K562 (cell line): ENCODE results near the gene PRKAR1B. TPM values are rescaled to one million over a fixed set of nuclear protein-coding genes. Genes with fewer than 3 reads are reported as not detected.
A peak's percentile ranks its signal among the peaks of the same experiment; 100 is the strongest.

ENCODE experiments used
- ATF1 ChIP-seq, 2 experiments: fragments of 450-650 bp in 1 of 2; IDR thresholded peaks; 2 replicates each; pipeline ENCODE4 v1.6.1; 2016; ENCODE audit warnings: missing compliant biosample characterization in 1 of 2, missing genetic modification characterization in 1 of 2
- CBFA2T3 ChIP-seq: fragments of 450-650 bp; IDR thresholded peaks from 2 replicates; pipeline ENCODE4 v1.6.1; 2017
- ETS2 ChIP-seq: IDR thresholded peaks from 2 replicates; pipeline ENCODE4 v1.6.1; 2016; ENCODE audit warnings: borderline replicate concordance, missing genetic modification characterization, mild to moderate bottlenecking, moderate library complexity, missing compliant biosample characterization; ENCODE audit not compliant: poor library complexity, severe bottlenecking
- GTF2A2 ChIP-seq: IDR thresholded peaks from 2 replicates; pipeline ENCODE4 v1.6.1; 2016; ENCODE audit warnings: mild to moderate bottlenecking, missing genetic modification characterization, missing compliant biosample characterization
- HDAC8 ChIP-seq: fragments of 450-650 bp; IDR thresholded peaks from 2 replicates; pipeline ENCODE4 v1.6.1; 2016; ENCODE audit warnings: mild to moderate bottlenecking, missing genetic modification characterization, moderate library complexity, missing compliant biosample characterization
- HNRNPLL ChIP-seq: fragments of 200-400 bp; formaldehyde crosslinking; IDR thresholded peaks from 2 replicates; pipeline ENCODE4 v1.6.1; 2017; ENCODE audit warnings: low read length, low read depth, mild to moderate bottlenecking; ENCODE audit not compliant: poor library complexity, severe bottlenecking
- ILF3 ChIP-seq: fragments of 450-650 bp; IDR thresholded peaks from 2 replicates; pipeline ENCODE4 v1.6.1; 2018; ENCODE audit warnings: antibody characterized with exemption, mild to moderate bottlenecking, moderate library complexity, borderline replicate concordance
- LCOR ChIP-seq: sonication (generic); formaldehyde crosslinking; IDR thresholded peaks from 2 replicates; pipeline ENCODE4 v1.8.0; 2022; ENCODE audit warnings: mild to moderate bottlenecking, missing genetic modification reagents
- MCM7 ChIP-seq, 2 experiments: fragments of 450-650 bp; IDR thresholded peaks; 2 replicates each; pipeline ENCODE4 v1.6.1; 2016 to 2018
- MXI1 ChIP-seq: IDR thresholded peaks from 2 replicates; pipeline ENCODE4 v1.6.1; 2011; ENCODE audit warnings: low read depth, mild to moderate bottlenecking, improper control_type of control experiment, low read length
- SLC30A9 ChIP-seq: fragments of 250-450 bp; sonication (Bioruptor Pico); IDR thresholded peaks from 2 replicates; pipeline ENCODE4 v1.8.0; 2022; ENCODE audit warnings: mild to moderate bottlenecking, moderate library complexity
- SOX6 ChIP-seq: fragments of 450-650 bp; IDR thresholded peaks from 2 replicates; pipeline ENCODE4 v1.6.1; 2014; ENCODE audit warnings: mild to moderate bottlenecking
- STAT5A ChIP-seq: IDR thresholded peaks from 2 replicates; pipeline ENCODE4 v1.6.1; 2012; ENCODE audit warnings: low read length, inconsistent platforms, borderline replicate concordance
- TAF7 ChIP-seq: fragments of 450-650 bp; IDR thresholded peaks from 2 replicates; pipeline ENCODE4 v1.6.1; 2016; ENCODE audit warnings: missing genetic modification characterization, missing compliant biosample characterization
- TFAM ChIP-seq: fragments of 250-450 bp; sonication (Bioruptor Pico); conservative IDR thresholded peaks from 2 replicates; pipeline ENCODE4 v1.5.0; 2021; ENCODE audit warnings: mild to moderate bottlenecking, moderate library complexity
- XRCC3 ChIP-seq: fragments of 450-650 bp; IDR thresholded peaks from 2 replicates; pipeline ENCODE4 v1.6.1; 2017; ENCODE audit warnings: mild to moderate bottlenecking, moderate library complexity
- ZC3H8 ChIP-seq: fragments of 450-650 bp; IDR thresholded peaks from 2 replicates; pipeline ENCODE4 v1.6.1; 2017
- ZNF134 ChIP-seq: fragments of 250-450 bp; sonication (Bioruptor Pico); conservative IDR thresholded peaks from 2 replicates; pipeline ENCODE4 v1.4.0; 2020
- ZNF165 ChIP-seq: fragments of 250-450 bp; sonication (Bioruptor Pico); IDR thresholded peaks from 2 replicates; pipeline ENCODE4 v1.4.0; 2020; ENCODE audit warnings: borderline replicate concordance
- ZNF347 ChIP-seq: fragments of 450-650 bp; formaldehyde crosslinking; IDR thresholded peaks from 2 replicates; pipeline ENCODE4 v1.4.0; 2020; ENCODE audit warnings: low read depth, mild to moderate bottlenecking, moderate library complexity
- ZNF431 ChIP-seq: sonication (generic); formaldehyde crosslinking; IDR thresholded peaks from 2 replicates; pipeline ENCODE4 v1.8.0; 2022; ENCODE audit warnings: mild to moderate bottlenecking, missing genetic modification reagents
- ZNF518B ChIP-seq: fragments of 250-450 bp; sonication (Bioruptor Pico); IDR thresholded peaks from 2 replicates; pipeline ENCODE4 v1.5.0; 2021; ENCODE audit warnings: mild to moderate bottlenecking, moderate library complexity
- ZNF551 ChIP-seq: fragments of 250-450 bp; sonication (Bioruptor Pico); IDR thresholded peaks from 2 replicates; pipeline ENCODE4 v1.5.0; 2021; ENCODE audit warnings: mild to moderate bottlenecking, moderate library complexity
- polyA plus RNA-seq, 8 experiments: library from polyadenylated mRNA; depleted of rRNA in 4 of 8; stranded (reverse) in 5 of 8; unstranded in 3 of 8; fragments of >200 nt; fragmentation: Nextera tagmentation in 2 of 8; fragmentation: Illumina TruSeq in 1 of 8; extraction: Ambion mirVana in 2 of 8; extraction: Trizol in 1 of 8; gene quantifications; 2 replicates each; pipeline versions ENCODE4 v1.2.1 to v1.2.3, GENCODE V29; 2011 to 2014; ENCODE audit warnings: inconsistent platforms in 1 of 8, missing spikeins in 1 of 8
- total RNA-seq, 7 experiments: library from RNA; depleted of rRNA in 6 of 7; stranded (reverse); fragments of >200 nt in 6 of 7; fragmentation: Illumina TruSeq in 2 of 7; extraction: Trizol in 2 of 7; gene quantifications; 2 replicates each; pipeline versions ENCODE4 v1.2.1 to v1.2.3, GENCODE V29; 2011 to 2021; ENCODE audit warnings: low replicate concordance in 1 of 7
- TF ChIP-seq, protein P1 (sequence below): fragments of 450-650 bp; IDR thresholded peaks from 2 replicates; pipeline ENCODE4 v1.7.1; 2018; ENCODE audit warnings: mild to moderate bottlenecking, low read depth; ENCODE audit not compliant: partially characterized antibody

Gene PRKAR1B
- total and polyA plus RNA-seq, 9 of the 15 experiments (the other 6 are each of a cell fraction or from before 2014, with no cell fraction given): 0.99 to 30.5 (median 12.7) TPM

DNA sequence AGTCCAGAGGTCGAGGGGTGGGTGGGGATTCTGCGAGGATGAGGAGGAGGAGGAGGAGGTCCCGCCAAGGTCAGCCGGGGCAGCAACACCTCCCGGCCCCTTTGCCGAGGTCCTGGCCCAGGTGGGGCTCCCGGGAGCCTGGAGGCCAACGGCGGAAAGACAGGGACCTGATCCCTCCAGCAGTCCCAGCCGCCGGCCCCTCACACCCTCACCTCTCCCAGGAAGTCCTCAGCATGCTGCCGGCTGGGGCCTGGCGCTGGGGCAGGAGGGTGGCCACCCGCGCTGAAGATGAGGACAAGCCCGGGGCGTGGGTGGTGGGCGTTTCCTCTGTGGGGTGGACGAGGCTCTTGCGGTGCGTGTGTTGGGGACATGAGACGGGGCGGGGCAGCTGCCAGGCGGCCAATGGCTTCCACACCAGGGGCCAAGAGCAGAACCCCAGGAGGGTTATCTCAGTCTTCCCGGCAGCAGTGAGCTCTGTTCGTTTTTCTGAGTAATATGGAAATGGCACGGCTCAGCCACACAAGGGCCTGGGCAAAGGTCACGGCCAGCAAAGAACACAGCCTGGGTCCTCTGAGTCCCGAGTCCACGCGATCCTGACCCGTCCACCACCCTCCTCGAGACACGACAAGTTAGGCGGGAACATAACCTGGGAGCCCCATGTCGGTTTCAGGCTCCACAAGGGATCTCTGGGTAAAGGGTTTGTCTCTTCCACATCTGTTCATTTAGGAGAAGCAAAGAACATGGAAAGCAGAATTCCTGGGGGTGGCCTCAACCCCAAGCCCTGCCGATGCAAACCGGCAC, 124.5 kb downstream of the PRKAR1B start (continued):
- TF ChIP-seq ZNF518B (CRISPR knock-in tag): no peak
- TF ChIP-seq TFAM (CRISPR knock-in tag): no peak
- no peak for TF ChIP-seq SLC30A9 (CRISPR knock-in tag)
- TF ChIP-seq ZC3H8: no peak
- TF ChIP-seq ETS2 (tag): no peak
- TF ChIP-seq SOX6: no peak
- no peak for TF ChIP-seq STAT5A
- 0 out of 2 replicates have a peak, but pooled peaks have one; percentile 63 for TF ChIP-seq HDAC8
- TF ChIP-seq GTF2A2 (tag): 0 out of 2 replicates have a peak, but pooled peaks have one; percentile 18
- TF ChIP-seq XRCC3: no peak
- no peak for TF ChIP-seq ZNF134 (CRISPR knock-in tag)
- TF ChIP-seq ZNF165 (CRISPR knock-in tag): no peak
- TF ChIP-seq MXI1: no peak
- TF ChIP-seq LCOR (CRISPR knock-in tag): no peak
- no peak for TF ChIP-seq ZNF431
- TF ChIP-seq, protein P1, sequence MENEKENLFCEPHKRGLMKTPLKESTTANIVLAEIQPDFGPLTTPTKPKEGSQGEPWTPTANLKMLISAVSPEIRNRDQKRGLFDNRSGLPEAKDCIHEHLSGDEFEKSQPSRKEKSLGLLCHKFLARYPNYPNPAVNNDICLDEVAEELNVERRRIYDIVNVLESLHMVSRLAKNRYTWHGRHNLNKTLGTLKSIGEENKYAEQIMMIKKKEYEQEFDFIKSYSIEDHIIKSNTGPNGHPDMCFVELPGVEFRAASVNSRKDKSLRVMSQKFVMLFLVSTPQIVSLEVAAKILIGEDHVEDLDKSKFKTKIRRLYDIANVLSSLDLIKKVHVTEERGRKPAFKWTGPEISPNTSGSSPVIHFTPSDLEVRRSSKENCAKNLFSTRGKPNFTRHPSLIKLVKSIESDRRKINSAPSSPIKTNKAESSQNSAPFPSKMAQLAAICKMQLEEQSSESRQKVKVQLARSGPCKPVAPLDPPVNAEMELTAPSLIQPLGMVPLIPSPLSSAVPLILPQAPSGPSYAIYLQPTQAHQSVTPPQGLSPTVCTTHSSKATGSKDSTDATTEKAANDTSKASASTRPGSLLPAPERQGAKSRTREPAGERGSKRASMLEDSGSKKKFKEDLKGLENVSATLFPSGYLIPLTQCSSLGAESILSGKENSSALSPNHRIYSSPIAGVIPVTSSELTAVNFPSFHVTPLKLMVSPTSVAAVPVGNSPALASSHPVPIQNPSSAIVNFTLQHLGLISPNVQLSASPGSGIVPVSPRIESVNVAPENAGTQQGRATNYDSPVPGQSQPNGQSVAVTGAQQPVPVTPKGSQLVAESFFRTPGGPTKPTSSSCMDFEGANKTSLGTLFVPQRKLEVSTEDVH: no peak
- no peak for TF ChIP-seq ZNF347 (CRISPR knock-in tag)
- TF ChIP-seq MCM7 (IDR thresholded peaks at IDR 0.05): no peak
- no peak for TF ChIP-seq HNRNPLL
- TF ChIP-seq ATF1 (CRISPR knock-in tag; IDR thresholded peaks at IDR 0.05): no peak
- peak; percentile 28; the same call in 1 of the 2 replicates for TF ChIP-seq ATF1 (tag; IDR thresholded peaks at IDR 0.05)
- TF ChIP-seq CBFA2T3: peak; percentile 38
- TF ChIP-seq TAF7 (tag): 0 out of 2 replicates have a peak, but pooled peaks have one; percentile 28
- no peak for TF ChIP-seq ZNF551
- TF ChIP-seq ILF3: no peak
